HG03139 (cell line): ENCODE results near the gene PLAAT4.
"Not testable (repeated sequence)": the region's sequence is repeated elsewhere in the genome, so short reads cannot be mapped to it uniquely, and the experiment has no call there.

Experiments used
- ATAC-seq: cut with Tn5 transposase; IDR thresholded peaks from one replicate; pipeline ENCODE4 v1.9.1; 2021; ENCODE audit not compliant: unreplicated experiment

The PLAAT4 gene

GRCh38 chr11:63564784-63565350, 28.3 kb downstream of the PLAAT4 start:
- ATAC-seq, result no peak

GRCh38 chr11:63567044-63567840, 30.6 kb downstream of the PLAAT4 start:
- peak; percentile 80 for ATAC-seq

- ATAC-seq, result no peak
Measured at GRCh38 chr11:63569570-63569969, 33.0 kb downstream of the PLAAT4 start.

GRCh38 chr11:63572026-63572688, 35.5 kb downstream of the PLAAT4 start:
- no peak for ATAC-seq

- ATAC-seq, result peak; percentile 55
Measured at GRCh38 chr11:63573881-63574855, 37.6 kb downstream of the PLAAT4 start.

- ATAC-seq, result no peak
Measured at GRCh38 chr11:63574856-63575602, 38.4 kb downstream of the PLAAT4 start.

- not testable (repeated sequence) for ATAC-seq
Measured at GRCh38 chr11:63578882-63579281, 42.3 kb downstream of the PLAAT4 start.

- ATAC-seq, result not testable (repeated sequence)
Measured at GRCh38 chr11:63581224-63581623, 44.6 kb downstream of the PLAAT4 start.

- no peak for ATAC-seq
Measured at GRCh38 chr11:63583357-63583677, 46.7 kb downstream of the PLAAT4 start.

- ATAC-seq, result no peak
Measured at GRCh38 chr11:63586451-63587166, 50.0 kb downstream of the PLAAT4 start.

GRCh38 chr11:63589000-63589399, 52.4 kb downstream of the PLAAT4 start:
- ATAC-seq, result no peak

- no peak for ATAC-seq
Measured at GRCh38 chr11:63590024-63590788, 53.6 kb downstream of the PLAAT4 start.

- no peak for ATAC-seq
Measured at GRCh38 chr11:63592975-63593395, 56.4 kb downstream of the PLAAT4 start.

GRCh38 chr11:63595296-63595695, 58.7 kb downstream of the PLAAT4 start:
- no peak for ATAC-seq
